HG03442 (cell line): Measurements from ENCODE around the gene NIPBL.
A peak's percentile ranks its signal among the peaks of the same experiment; 100 is the strongest.
"Not testable (repeated sequence)": the region's sequence is repeated elsewhere in the genome, so short reads cannot be mapped to it uniquely, and the experiment has no call there.

Experiments used
- ATAC-seq: cut with Tn5 transposase; IDR thresholded peaks from one replicate; pipeline ENCODE4 v1.9.1; 2021; ENCODE audit warnings: mild to moderate bottlenecking, moderate library complexity; ENCODE audit not compliant: unreplicated experiment

NIPBL gene

GRCh38 chr5:36878392-36879082 is 2.0 kb downstream of the NIPBL start:
- no peak for ATAC-seq

- ATAC-seq, result no peak
Observed at GRCh38 chr5:36879274-36880033, 2.9 kb downstream of the NIPBL start.

- ATAC-seq, result no peak
Observed at GRCh38 chr5:36880761-36881160, 4.2 kb downstream of the NIPBL start.

GRCh38 chr5:36881304-36881703 is 4.7 kb downstream of the NIPBL start:
- ATAC-seq, result no peak

GRCh38 chr5:36881807-36882206 is 5.2 kb downstream of the NIPBL start:
- ATAC-seq, result no peak

GRCh38 chr5:36882250-36882649 is 5.7 kb downstream of the NIPBL start:
- ATAC-seq, result peak; percentile 48

- ATAC-seq, result peak; percentile 30
Observed at GRCh38 chr5:36883894-36884462, 7.4 kb downstream of the NIPBL start.

- no peak for ATAC-seq
Observed at GRCh38 chr5:36885149-36885548, 8.6 kb downstream of the NIPBL start.

- ATAC-seq, result no peak
Observed at GRCh38 chr5:36885566-36886485, 9.3 kb downstream of the NIPBL start.

- ATAC-seq, result no peak
Observed at GRCh38 chr5:36886791-36887190, 10.2 kb downstream of the NIPBL start.

GRCh38 chr5:36887532-36887931 is 11.0 kb downstream of the NIPBL start:
- ATAC-seq, result peak; percentile 43

- no peak for ATAC-seq
Observed at GRCh38 chr5:36888303-36888702, 11.7 kb downstream of the NIPBL start.

GRCh38 chr5:36889264-36889663 is 12.7 kb downstream of the NIPBL start:
- ATAC-seq, result no peak

- no peak for ATAC-seq
Observed at GRCh38 chr5:36891266-36891665, 14.7 kb downstream of the NIPBL start.

- ATAC-seq, result not testable (repeated sequence)
Observed at GRCh38 chr5:36892085-36892830, 15.7 kb downstream of the NIPBL start.

GRCh38 chr5:36894954-36895353 is 18.4 kb downstream of the NIPBL start:
- no peak for ATAC-seq

GRCh38 chr5:36896476-36896875 is 19.9 kb downstream of the NIPBL start:
- no peak for ATAC-seq

GRCh38 chr5:36897616-36898015 is 21.0 kb downstream of the NIPBL start:
- no peak for ATAC-seq

GRCh38 chr5:36899860-36900259 is 23.3 kb downstream of the NIPBL start:
- ATAC-seq, result no peak

- no peak for ATAC-seq
Observed at GRCh38 chr5:36900283-36900682, 23.7 kb downstream of the NIPBL start.
